ENCODE data around the gene NHLH2. TPM values are rescaled to one million over a fixed set of nuclear protein-coding genes. Genes with fewer than 3 reads are reported as not detected.

Gene NHLH2
- total and polyA plus RNA-seq, 8 donors: 0.03 to 0.12 (median 0.06) TPM; not detected in 5

- DNase-seq (no peak), ATAC-seq (no peak), FAIRE-seq (no peak)
- intact Hi-C loops (cut with DNase I): no loop called here
- 60 to 61% methylated on average over 4 of the region's 4 CpGs for WGBS, 2 donors
- Histone ChIP-seq H3K4me1 (peaks cover 5 to 13% (median 13%) of the 10 kb centered on the region in 3 donors), H3K4me3 (no peak overlapping the region), H3K27me3 (no peaks in the 10 kb centered on the region), H3K27ac (no peak overlapping the region), H3K36me3 (no peaks in the 10 kb centered on the region), H3K9me3 (no peaks in the 10 kb centered on the region)
- no peak for TF ChIP-seq CTCF (IDR thresholded peaks at IDR 0.05)
Measured at GRCh38 chr1:115814685-115815398, 26.1 kb downstream of the NHLH2 start.

DNA sequence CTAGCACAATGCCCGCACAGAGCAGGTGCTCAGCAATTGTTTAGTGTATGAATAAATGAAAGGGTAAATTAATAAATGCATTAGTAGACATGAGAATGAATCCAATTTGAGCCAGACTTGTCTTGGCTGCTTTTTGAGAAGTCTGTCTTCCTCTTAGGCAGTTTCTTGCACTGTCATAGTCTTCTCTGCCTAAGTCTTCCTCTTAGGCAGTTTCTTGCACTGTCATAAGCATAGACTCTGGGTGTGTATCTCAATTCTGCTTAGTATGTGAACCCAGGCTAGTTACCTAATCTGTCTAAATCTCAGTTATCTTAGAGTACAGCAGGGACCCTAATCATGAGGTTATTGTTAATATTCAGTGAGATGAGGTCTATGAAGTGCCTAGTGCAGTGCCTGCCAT is 27.2 kb downstream of the NHLH2 start:
- Histone ChIP-seq H3K27ac (no peak overlapping the region), H3K36me3 (no peaks in the 10 kb centered on the region), H3K4me3 (no peak overlapping the region), H3K9me3 (no peaks in the 10 kb centered on the region), H3K4me1 (peaks cover 5 to 13% (median 13%) of the 10 kb centered on the region in 3 donors), H3K27me3 (no peaks in the 10 kb centered on the region)
- TF ChIP-seq CTCF (IDR thresholded peaks at IDR 0.05): no peak
- FAIRE-seq (no peak), DNase-seq (no peak), ATAC-seq (no peak)
- 96 to 98% methylated on average over 1 of the region's 1 CpG for WGBS, 2 donors
- intact Hi-C loops (cut with DNase I): no loop called here

GRCh38 chr1:115811140-115811828 is 29.6 kb downstream of the NHLH2 start:
- 34 to 42% methylated on average over 3 of the region's 3 CpGs for WGBS, 2 donors

DNA sequence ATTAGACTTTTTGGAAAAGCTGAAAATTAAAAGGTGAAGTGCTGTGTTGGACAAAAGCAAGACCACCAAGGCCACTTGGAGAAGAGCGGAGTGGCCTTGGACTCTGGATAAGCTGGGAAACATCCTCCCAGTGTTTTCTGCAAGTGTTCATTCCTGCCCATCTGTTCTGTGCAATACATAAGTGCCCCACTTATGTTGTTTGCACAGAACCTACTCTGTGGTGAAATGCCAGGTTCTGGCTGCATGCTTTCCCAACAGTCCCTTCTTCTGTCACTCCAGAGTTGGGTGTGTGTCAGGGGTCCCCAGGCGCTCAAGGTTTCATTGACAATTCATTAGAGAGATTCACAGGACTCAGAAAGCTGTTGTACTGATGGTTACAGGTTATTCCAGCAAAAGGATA is 30.3 kb downstream of the NHLH2 start:
- H3K36me3 ChIP-seq: no peaks in the 10 kb centered on the region
- no peak overlapping the region for H3K4me3 ChIP-seq
- no peaks in the 10 kb centered on the region for H3K27me3 ChIP-seq
- H3K9me3 ChIP-seq: no peaks in the 10 kb centered on the region
- intact Hi-C loops (cut with DNase I): no loop called here
- TF ChIP-seq CTCF (IDR thresholded peaks at IDR 0.05): no peak
- 51 to 63% methylated on average over 2 of the region's 2 CpGs for WGBS, 2 donors
- ATAC-seq (peak; percentile 22 to 53 (median 40)), DNase-seq (no peak), FAIRE-seq (no peak)
- peak overlapping the region in 2 of 4 donors; percentile 15 to 44 for H3K27ac ChIP-seq
- peaks cover 5 to 13% (median 13%) of the 10 kb centered on the region in 3 donors for H3K4me1 ChIP-seq

More at GRCh38 chr1:115811140-115811828, 29.6 kb downstream of the NHLH2 start:
- Histone ChIP-seq H3K4me3 (no peak overlapping the region), H3K36me3 (no peaks in the 10 kb centered on the region), H3K4me1 (peaks cover 5 to 13% (median 13%) of the 10 kb centered on the region in 3 donors), H3K27me3 (no peaks in the 10 kb centered on the region), H3K9me3 (no peaks in the 10 kb centered on the region), H3K27ac (peak overlapping the region in 2 of 4 donors; percentile 15 to 44)
- no peak for TF ChIP-seq CTCF (IDR thresholded peaks at IDR 0.05)
- intact Hi-C loops (cut with DNase I): no loop called here
- FAIRE-seq (no peak), DNase-seq (peak in 4 of 6 donors; percentile 62 to 73 (median 64)), ATAC-seq (peak; percentile 88 to 94 (median 91))
